IPS-NIHi11 (cell line): ENCODE results near the gene HORMAD1.
"Not testable (repeated sequence)": the region's sequence is repeated elsewhere in the genome, so short reads cannot be mapped to it uniquely, and the experiment has no call there.

Source experiments
- DNase-seq: peaks from one replicate; pipeline ENCODE4 v3.0.0; 2012; ENCODE audit warnings: mixed read lengths, low spot score

Gene HORMAD1, protein sequence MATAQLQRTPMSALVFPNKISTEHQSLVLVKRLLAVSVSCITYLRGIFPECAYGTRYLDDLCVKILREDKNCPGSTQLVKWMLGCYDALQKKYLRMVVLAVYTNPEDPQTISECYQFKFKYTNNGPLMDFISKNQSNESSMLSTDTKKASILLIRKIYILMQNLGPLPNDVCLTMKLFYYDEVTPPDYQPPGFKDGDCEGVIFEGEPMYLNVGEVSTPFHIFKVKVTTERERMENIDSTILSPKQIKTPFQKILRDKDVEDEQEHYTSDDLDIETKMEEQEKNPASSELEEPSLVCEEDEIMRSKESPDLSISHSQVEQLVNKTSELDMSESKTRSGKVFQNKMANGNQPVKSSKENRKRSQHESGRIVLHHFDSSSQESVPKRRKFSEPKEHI

DNA sequence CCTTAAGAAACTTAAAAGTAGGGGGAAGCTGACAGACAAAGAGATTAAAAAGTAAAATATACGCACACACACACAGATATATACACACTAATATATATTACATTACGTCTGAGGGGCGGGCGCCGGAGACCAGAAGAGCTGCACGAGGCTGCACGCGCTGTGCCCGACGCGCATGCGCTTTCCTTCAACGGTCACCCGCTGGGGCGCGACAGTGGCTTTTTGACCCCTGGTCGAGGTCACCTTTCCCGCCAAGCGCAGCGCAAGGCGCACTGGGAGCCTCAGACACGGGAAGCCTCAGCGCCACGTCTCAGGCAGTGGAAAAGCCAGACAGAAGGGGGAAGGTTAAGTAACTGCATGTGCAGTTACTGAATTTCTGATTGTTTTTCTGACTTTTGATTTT is at the start of gene HORMAD1:
TSS of gene HORMAD1 (minus strand) at position 193 of the 400 bp plus-strand sequence. CDS start 1,390 bp downstream, outside the sequence.
- no peak for DNase-seq

GRCh38 chr1:150767704-150768103 is 47.0 kb upstream of the HORMAD1 start:
- DNase-seq = not testable (repeated sequence)

DNA sequence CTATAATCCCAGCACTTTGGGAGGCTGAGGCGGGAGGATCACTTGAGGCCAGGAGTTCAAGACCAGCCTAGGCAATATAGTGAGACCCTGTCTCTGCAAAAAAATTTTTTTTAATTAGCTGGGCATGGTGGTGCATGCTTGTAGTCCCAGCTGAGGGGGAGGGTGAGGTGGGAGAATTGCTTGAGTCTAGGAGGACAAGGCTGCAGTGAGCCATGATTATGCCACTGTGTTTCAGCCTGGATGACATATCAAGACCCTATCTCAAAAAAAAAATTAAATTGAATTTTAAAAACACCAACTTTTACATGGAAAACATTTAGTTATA is 45.2 kb upstream of the HORMAD1 start:
- DNase-seq = not testable (repeated sequence)

- no peak for DNase-seq
These were observed 44.7 kb upstream of the HORMAD1 start, which contains the start of gene CTSS for GRCh38 chr1:150765296-150765976. Gene CTSS (minus strand): TSS chr1:150765778. CDS start chr1:150764763, 1,015 bp downstream.

GRCh38 chr1:150764617-150765101 is 44.0 kb upstream of the HORMAD1 start:
- no peak for DNase-seq

GRCh38 chr1:150763018-150763417 is 42.3 kb upstream of the HORMAD1 start:
- no peak for DNase-seq

DNA sequence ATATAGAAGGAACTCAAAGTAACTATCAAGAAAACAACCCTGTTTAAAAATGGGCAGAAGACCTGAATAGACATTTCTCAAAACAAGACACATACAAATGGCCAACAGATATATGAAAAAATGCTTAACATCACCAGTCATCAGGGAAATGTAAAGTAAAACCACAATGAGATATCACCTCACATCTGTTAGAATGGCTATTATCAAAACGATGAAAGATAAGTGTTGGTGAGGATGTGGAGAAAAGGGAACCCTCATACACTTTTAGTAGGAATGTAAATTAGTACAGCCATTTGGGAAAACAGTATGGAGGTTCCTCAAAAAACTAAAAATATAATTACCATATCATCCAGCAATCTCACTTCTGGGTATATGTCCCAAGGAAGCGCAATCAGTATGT is 41.9 kb upstream of the HORMAD1 start:
- no peak for DNase-seq

- no peak for DNase-seq
These were observed 41.1 kb upstream of the HORMAD1 start for GRCh38 chr1:150761801-150762200.

- DNase-seq = no peak
These were observed 39.3 kb upstream of the HORMAD1 start for GRCh38 chr1:150760013-150760412.

- DNase-seq = no peak
These were observed 32.7 kb upstream of the HORMAD1 start for GRCh38 chr1:150753416-150753815.

- no peak for DNase-seq
These were observed 30.7 kb upstream of the HORMAD1 start for GRCh38 chr1:150751443-150751842.

DNA sequence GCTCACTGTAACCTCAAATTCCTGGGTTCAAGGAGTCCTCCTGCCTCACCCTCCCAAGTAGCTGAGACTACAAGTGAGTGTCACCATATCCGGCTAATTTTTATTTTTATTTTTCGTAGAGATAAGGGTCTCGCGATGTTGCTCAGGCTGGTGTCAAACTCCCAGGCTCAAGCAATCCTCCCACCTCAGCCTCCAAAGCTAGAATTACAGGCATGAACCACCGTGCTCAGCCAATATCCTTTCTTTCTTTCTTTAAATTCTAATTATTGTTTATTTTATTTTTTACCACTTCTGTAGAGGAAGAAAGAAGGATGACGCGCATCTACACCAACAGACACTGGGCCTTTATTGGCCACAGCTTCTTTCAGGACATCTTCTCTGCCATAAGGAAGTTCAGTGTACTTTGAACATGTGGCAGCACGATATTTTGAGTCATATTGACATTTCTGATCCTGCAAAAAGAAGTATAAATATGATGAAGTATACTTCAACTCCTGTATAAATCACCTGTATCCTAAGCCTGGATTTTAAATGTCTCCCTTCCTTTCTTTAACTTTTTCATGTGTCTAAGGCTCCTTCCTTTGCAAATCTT is 29.1 kb upstream of the HORMAD1 start:
- no peak for DNase-seq

GRCh38 chr1:150748878-150749719 is 28.4 kb upstream of the HORMAD1 start:
- no peak for DNase-seq

- no peak for DNase-seq
These were observed 9.5 kb upstream of the HORMAD1 start for GRCh38 chr1:150730130-150730721.

DNA sequence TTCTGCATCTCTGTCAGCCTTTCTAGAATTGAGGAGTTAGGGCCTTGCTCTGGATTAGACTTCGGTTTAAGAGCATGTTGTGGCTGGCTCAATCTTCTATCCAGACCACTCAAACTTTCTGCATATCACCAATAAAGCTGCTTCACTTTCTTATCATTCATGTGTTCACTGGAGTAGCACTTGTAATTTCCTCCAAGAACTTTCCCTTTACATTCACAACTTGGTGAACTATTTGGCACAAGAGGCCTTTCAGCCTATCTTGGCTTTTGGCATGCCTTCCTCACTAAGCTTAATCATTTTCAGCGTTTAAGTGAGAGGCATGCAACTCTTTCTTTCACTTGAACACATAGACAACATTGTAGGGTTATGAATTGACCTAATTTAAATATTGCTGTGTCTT is 3.6 kb upstream of the HORMAD1 start:
- DNase-seq = no peak

DNA sequence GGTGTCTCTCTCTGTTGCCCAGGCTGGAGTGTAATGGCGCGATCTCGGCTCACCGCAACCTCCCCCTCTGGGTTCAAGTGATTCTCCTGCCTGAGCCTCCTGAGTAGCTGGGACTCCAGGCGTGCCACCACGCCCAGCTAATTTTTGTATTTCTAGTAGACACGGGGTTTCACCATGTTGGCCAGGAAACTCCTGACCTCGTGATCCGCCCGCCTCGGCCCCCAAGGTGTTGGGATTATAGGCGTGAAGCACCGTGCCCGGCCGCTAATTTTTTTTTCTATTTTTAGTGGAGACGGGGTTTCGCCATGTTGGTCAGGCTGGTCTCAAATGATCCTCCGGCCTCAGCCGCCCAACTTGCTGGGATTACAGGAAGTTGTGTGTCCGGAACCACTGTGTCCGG is 597 bp downstream of the HORMAD1 start:
- no peak for DNase-seq

DNA sequence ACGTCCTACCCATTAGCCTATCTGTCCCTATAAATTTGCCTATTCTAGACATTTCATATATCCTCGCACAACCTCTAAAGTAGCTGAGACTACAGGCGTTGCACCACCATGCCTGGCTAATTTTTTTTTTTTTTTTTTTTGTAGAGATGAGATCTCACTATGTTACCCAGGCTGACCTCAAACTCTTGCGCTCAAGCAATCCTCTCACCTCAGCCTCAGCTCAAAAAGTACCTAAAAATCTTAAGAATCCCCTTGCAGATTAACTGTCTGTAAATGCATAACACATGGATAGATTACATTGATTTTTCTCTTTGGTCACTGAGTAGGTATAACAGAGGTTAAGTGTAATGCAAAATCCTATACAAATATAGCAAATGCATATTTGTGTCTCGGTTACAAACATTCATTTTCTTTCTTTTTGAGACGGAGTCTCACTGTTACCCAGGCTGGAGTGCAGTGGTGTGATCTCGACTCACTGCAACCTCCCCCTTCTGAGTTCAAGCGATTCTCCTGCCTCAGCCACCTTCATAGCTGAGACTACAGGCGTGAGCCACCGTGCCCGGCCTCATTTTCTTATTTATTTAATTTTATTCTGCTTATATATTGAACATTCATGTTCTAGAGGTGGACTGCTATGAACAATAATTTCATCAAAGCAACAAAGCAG is 2.3 kb downstream of the HORMAD1 start:
- no peak for DNase-seq

DNA sequence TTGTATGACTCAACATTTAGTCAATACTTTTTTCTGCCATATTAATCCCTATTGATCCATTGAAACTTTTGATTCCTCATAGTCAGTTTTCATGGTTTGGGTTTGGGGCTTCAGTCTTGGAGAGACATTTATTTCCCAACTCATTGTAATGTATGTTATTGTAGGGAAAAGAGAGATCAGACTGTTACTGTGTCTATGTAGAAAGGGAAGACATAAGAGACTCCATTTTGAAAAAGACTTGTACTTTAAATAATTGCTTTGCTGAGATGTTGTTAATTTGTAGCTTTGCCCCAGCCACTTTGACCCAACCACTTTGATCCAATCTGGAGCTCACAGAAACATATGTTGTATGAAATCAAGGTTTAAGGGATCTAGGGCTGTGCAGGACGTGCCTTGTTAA is 11.7 kb downstream of the HORMAD1 start:
- not testable (repeated sequence) for DNase-seq

- DNase-seq = no peak
These were observed 12.1 kb downstream of the HORMAD1 start for GRCh38 chr1:150708595-150708994.

- no peak for DNase-seq
These were observed 14.6 kb downstream of the HORMAD1 start for GRCh38 chr1:150706091-150706490.

GRCh38 chr1:150703427-150703826 is 17.3 kb downstream of the HORMAD1 start:
- no peak for DNase-seq
